LNCaP clone FGC (cell line): ENCODE measurements around the gene GLB1L3.
"Not testable (repeated sequence)": the region's sequence is repeated elsewhere in the genome, so short reads cannot be mapped to it uniquely, and the experiment has no call there.

Experiments
- DNase-seq: peaks from one replicate; pipeline ENCODE4 v3.0.0-alpha.2; 2011; ENCODE audit warnings: low read depth
- H3K4me3 ChIP-seq: 2 replicates; pipeline ENCODE4 v1.5.1; 2011; ENCODE audit warnings: mild to moderate bottlenecking, low read depth, low read length, control low read depth
- TF ChIP-seq, protein P1 (sequence below): IDR thresholded peaks from 2 replicates; pipeline ENCODE4 v1.5.1; 2012; ENCODE audit warnings: mild to moderate bottlenecking; ENCODE audit not compliant: control insufficient read depth, insufficient read depth; ENCODE audit errors: extremely low read depth

Gene GLB1L3

DNA sequence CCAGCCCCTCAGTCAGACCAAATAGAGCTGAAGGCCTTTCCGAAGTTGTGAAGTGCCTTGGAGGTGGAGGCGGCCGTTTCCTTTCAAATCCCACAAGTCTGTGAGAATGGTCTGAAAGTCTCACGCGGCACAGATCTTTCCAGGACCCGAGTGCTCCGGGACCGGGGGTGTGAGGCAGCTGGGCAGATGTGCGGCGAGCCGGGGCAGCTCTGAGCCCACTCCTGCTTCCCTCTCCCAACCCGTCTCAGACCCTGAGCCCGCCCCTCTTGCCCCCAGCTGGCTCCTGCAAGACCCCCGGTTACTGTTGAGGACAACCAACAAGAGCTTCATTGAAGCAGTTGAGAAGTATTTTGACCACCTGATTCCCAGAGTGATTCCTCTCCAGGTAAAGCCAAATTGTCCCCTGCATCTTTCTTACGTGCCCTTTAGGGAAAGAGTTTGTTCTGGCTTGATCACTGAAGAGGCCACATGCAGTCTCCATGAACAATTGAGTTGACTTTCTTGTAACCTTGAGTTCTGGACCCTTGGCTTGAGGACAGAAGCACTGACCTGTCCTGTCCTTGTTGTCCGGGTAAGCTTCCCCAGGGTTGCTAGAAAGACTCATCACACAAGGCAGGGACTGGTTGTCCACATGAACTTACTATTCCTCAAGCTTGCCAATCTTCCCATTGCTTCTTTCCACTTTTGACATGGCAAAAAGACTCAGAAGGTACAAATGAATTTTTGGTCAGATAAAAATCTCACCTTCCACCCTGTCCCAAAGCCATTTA, 7.5 kb downstream of the GLB1L3 start:
- TF ChIP-seq, protein P1, sequence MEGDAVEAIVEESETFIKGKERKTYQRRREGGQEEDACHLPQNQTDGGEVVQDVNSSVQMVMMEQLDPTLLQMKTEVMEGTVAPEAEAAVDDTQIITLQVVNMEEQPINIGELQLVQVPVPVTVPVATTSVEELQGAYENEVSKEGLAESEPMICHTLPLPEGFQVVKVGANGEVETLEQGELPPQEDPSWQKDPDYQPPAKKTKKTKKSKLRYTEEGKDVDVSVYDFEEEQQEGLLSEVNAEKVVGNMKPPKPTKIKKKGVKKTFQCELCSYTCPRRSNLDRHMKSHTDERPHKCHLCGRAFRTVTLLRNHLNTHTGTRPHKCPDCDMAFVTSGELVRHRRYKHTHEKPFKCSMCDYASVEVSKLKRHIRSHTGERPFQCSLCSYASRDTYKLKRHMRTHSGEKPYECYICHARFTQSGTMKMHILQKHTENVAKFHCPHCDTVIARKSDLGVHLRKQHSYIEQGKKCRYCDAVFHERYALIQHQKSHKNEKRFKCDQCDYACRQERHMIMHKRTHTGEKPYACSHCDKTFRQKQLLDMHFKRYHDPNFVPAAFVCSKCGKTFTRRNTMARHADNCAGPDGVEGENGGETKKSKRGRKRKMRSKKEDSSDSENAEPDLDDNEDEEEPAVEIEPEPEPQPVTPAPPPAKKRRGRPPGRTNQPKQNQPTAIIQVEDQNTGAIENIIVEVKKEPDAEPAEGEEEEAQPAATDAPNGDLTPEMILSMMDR: no peak
- no peak overlapping the region for H3K4me3 ChIP-seq
- no peak for DNase-seq

- DNase-seq, H3K4me3 ChIP-seq: not testable (repeated sequence)
Measured at GRCh38 chr11:134284349-134284748, 8.2 kb downstream of the GLB1L3 start.

DNA sequence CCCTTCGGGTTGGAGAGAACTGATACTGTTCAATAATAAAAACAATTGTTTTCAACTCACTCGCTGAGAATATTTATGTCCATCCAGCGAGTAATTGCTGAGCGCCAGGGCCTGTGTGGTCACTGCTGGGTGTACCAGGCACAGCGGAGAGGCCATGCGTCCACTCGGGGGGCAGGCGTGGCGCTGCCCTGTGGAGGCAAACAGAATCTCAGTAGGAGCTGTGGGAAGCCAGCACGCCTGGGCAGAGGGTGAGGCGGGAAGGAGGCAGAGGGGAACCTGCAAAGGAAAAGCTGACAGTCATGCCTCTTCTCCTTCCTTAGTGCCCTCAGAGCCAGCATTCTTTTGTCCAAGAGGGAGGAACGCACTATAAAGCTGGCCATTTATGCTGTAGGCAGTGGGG, 11.4 kb downstream of the GLB1L3 start:
- TF ChIP-seq, protein P1: no peak
- H3K4me3 ChIP-seq: no peak overlapping the region

GRCh38 chr11:134288486-134288885, 12.3 kb downstream of the GLB1L3 start:
- no peak overlapping the region for H3K4me3 ChIP-seq
- DNase-seq: no peak
- TF ChIP-seq, protein P1: no peak

More for the DNA sequence above, 11.4 kb downstream of the GLB1L3 start:
- DNase-seq: no peak

DNA sequence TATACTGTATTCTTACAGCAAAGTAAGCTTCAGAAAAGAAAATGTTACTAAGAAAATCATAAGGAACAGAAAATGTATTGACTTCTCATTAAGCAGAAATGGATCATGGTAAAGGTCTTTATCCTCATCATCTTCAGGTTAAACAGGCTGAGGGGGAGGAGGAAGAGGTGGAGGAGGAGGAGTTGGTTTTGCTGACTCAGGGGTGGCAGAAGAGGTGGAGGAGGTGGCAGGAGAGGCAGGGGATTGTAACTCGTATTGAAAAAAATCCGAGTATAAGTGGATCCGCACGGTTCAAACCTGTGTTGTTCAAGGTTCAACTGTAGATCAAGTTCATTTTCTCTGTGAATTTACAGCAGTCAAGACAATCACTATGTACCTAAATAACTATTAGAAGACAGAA, 13.0 kb downstream of the GLB1L3 start:
- no peak overlapping the region for H3K4me3 ChIP-seq
- no peak for DNase-seq
- TF ChIP-seq, protein P1: no peak

GRCh38 chr11:134289789-134290188, 13.6 kb downstream of the GLB1L3 start:
- DNase-seq: no peak
- no peak overlapping the region for H3K4me3 ChIP-seq
- TF ChIP-seq, protein P1: no peak

DNA sequence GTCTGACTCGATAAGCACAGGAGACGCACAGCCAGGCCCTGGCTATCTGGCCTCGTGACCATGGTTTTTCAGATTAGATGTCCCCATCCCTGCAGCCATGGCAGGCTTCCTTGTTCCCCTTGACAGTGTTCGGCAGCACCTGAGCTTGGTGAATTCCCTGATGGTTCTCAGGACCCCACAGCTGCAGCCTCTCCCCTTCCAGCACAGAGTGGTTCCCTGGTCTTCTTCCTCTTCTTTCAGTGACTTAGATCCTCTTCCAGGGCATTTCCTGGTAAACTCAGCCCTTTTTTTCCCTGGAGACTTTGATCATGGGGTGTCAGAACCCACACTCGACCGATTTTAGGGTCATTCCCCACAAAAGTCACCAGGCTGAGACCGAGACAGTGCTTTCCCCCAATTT, 14.5 kb downstream of the GLB1L3 start:
- H3K4me3 ChIP-seq: no peak overlapping the region
- TF ChIP-seq, protein P1: no peak
- DNase-seq: no peak
